ENCODE results near the gene WDR73.

Gene WDR73

GRCh38 chr15:84609818-84610525 is 44.1 kb downstream of the WDR73 start:
- no peak for FAIRE-seq

- no peak for FAIRE-seq
Measured at GRCh38 chr15:84608707-84609284, 45.3 kb downstream of the WDR73 start.

- FAIRE-seq, result no peak
Measured at GRCh38 chr15:84606653-84607120, 47.4 kb downstream of the WDR73 start.

- FAIRE-seq, result no peak
Measured at GRCh38 chr15:84605554-84605882, 48.6 kb downstream of the WDR73 start.

- no peak for FAIRE-seq
Measured at GRCh38 chr15:84604826-84605553, 49.1 kb downstream of the WDR73 start.

GRCh38 chr15:84603630-84604379 is 50.3 kb downstream of the WDR73 start:
- no peak for FAIRE-seq

- no peak for FAIRE-seq
Measured at GRCh38 chr15:84601555-84601838, 52.6 kb downstream of the WDR73 start.

- no peak for FAIRE-seq
Measured at GRCh38 chr15:84600687-84601554, 53.2 kb downstream of the WDR73 start, which contains the start of gene ZSCAN2. ZSCAN2 (plus strand) TSS chr15:84601009; CDS start chr15:84603928, 2,919 bp downstream.

GRCh38 chr15:84600331-84600686 is 53.8 kb downstream of the WDR73 start:
- no peak for FAIRE-seq

GRCh38 chr15:84599906-84600305 is 54.2 kb downstream of the WDR73 start:
- FAIRE-seq, result no peak

- no peak for FAIRE-seq
Measured at GRCh38 chr15:84598993-84599392, 55.1 kb downstream of the WDR73 start.

- FAIRE-seq, result no peak
Measured at GRCh38 chr15:84598250-84598649, 55.8 kb downstream of the WDR73 start.

- no peak for FAIRE-seq
Measured at GRCh38 chr15:84597296-84597695, 56.8 kb downstream of the WDR73 start.

- no peak for FAIRE-seq
Measured at GRCh38 chr15:84595660-84596059, 58.4 kb downstream of the WDR73 start.

- no peak for FAIRE-seq
Measured at GRCh38 chr15:84594617-84595290, 59.3 kb downstream of the WDR73 start.

GRCh38 chr15:84591815-84592214 is 62.3 kb downstream of the WDR73 start:
- FAIRE-seq, result no peak

GRCh38 chr15:84590406-84590805 is 63.7 kb downstream of the WDR73 start:
- FAIRE-seq, result no peak

Measured in colon (tissue), 2 donors.